ENCODE results near the gene TMEM63B. TPM values are rescaled to one million over a fixed set of nuclear protein-coding genes. Genes with fewer than 3 reads are reported as not detected.

TMEM63B gene
- 19.9 and 23.5 TPM in 2 replicates for total RNA-seq

DNA sequence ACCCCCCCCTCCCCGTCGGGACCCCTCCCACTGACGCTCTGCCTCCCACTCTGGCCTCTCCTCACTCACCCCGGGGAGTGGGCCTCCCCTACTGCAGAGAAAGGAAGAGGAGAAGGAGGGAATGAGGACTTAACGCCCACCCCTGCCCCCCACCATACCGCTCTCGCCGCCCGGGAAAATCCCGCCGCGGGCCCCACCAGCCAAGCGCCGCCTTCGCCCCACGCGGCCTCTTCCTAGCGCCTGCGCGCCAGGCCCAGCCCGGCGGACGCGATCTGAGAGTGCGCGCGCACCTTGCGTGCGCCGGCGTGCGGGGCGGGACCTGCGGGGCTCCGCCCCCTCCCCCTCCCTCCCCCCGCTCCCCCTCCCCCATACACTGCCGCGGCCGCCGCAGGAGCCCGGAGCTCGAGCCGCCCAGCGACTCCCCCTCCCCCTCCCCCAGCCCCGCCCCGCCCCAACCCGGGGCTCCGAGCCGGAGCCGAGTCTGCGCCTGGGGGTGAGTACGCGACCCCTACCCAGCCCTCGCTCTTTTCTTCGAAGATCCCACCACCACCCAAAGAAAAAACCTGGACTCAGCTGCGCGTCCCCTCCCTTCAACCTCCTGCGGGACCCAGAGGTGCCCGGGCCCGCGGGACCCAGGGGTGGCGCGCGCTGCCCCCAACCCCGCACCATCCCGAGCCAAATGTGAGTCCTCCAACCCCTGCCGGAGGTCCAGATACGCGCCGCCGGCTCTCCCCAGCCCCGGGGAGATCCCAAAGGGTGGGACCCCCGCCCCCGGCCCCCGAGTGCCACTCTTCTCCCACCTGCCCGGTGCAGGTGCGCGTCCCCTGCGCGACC is at the start of gene TMEM63B, which contains the start of gene MRPL14:
Gene TMEM63B, plus strand, starts transcription at position 369 of the 834 bp plus-strand sequence. CDS start 7,031 bp downstream, outside the sequence.
Gene MRPL14, minus strand, starts transcription at position 267 of the 834 bp plus-strand sequence. CDS start 10,841 bp downstream, outside the sequence.

DNA sequence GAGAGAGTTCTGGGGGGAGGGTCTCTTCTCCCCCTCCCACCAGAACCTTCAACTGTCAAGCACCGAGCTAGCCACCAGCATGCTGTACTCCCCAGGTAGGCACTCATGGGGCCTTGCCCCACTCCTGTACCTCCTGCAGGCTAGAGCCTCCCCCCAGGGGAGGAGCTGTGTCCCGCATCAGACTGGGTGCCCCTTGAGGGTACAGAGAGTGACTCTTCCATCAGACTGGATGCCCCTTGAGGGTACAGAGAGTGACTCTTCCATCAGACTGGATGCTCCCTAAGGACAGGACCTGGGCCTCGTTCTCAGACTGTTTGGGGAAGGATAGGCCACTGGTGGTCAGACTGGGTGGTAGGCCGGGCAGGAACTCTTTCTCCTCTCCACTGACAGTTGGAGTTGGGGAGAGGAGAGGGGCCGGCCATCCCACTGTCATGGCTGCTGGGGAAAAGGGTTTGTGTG is 31.4 kb downstream of the TMEM63B start, which contains the start of gene CAPN11:
Gene CAPN11, plus strand, starts transcription at position 51 of the 459 bp plus-strand sequence. Its CDS starts 29 bp downstream, at position 80.

Other genes starting within 250 kb of the TMEM63B start
- 32.7 and 45.2 TPM in 2 replicates for gene MRPL14, start 102 bp upstream of the TMEM63B start, total RNA-seq
- gene CAPN11, start 31.3 kb downstream of the TMEM63B start, total RNA-seq, result 1.6 and 3.5 TPM in 2 replicates
- 1.1 TPM in 1 of 2 replicates, not detected in the other for gene MYMX, start 89.4 kb downstream of the TMEM63B start, total RNA-seq
- gene SLC29A1, start 96.0 kb downstream of the TMEM63B start, total RNA-seq, result 119 and 132 TPM in 2 replicates
- 1,800 and 1,992 TPM in 2 replicates for gene HSP90AB1, start 119.5 kb downstream of the TMEM63B start, total RNA-seq
- 39.6 and 44.9 TPM in 2 replicates for gene SLC35B2, start 130.0 kb downstream of the TMEM63B start, total RNA-seq
- gene NFKBIE, start 138.0 kb downstream of the TMEM63B start, total RNA-seq, result 27.0 and 29.8 TPM in 2 replicates
- gene TMEM151B, start 142.9 kb downstream of the TMEM63B start, total RNA-seq, result 0.13 and 0.14 TPM in 2 replicates
- gene AARS2, start 185.8 kb downstream of the TMEM63B start, total RNA-seq, result 15.0 and 19.0 TPM in 2 replicates
- gene SPATS1, start 215.1 kb downstream of the TMEM63B start, total RNA-seq, result not detected in 2 replicates